Measurements from ENCODE around the gene CDAN1. TPM values are rescaled to one million over a fixed set of nuclear protein-coding genes. Genes with fewer than 3 reads are reported as not detected.
"Not testable (repeated sequence)": the region's sequence is repeated elsewhere in the genome, so short reads cannot be mapped to it uniquely, and the experiment has no call there.

Gene CDAN1
- total RNA-seq, 2 experiments from 2014 or later: 23.2 to 24.7 TPM

DNA sequence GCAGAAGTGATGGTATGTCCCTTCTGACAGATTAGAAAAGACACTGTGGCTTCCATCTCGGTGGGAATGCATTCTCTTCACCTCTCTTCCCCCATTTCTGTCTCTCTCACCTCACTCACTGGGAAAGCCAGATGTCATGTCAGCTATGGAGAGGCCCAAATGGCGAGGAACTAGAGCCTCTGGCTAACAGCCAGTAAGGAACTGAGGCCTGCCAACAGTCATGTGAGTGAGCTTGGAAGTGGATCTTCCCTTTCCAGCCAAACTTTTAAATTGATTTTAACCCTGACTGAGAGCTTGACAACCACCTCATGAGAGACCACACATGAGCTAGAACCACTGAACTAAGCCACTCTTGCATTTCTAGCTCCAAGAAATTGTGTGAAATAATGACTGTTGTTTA, 35.2 kb upstream of the CDAN1 start:
- H3K4me3 ChIP-seq (ENCODE audit: low read length): no peak overlapping the region
- no peaks in the 10 kb centered on the region for H3K4me1 ChIP-seq (ENCODE audit: insufficient read depth, low read length)
- Mint-ChIP-seq H3K27ac (no peak overlapping the region), H3K27me3 (no peaks in the 10 kb centered on the region), H3K4me1 (ENCODE audit: low read depth) (no peaks in the 10 kb centered on the region), H3K4me3 (no peak overlapping the region), H3K36me3 (ENCODE audit: low read depth) (peaks cover 94% of the 10 kb centered on the region), H3K9me3 (peaks cover 3% of the 10 kb centered on the region)
- no peak for DNase-seq
- H3K27me3 ChIP-seq (ENCODE audit: control insufficient read depth in 1 of 2, insufficient read depth in 2 of 2, low read length in 2 of 2): no peaks in the 10 kb centered on the region
- POLR2A ChIA-PET: no interaction called here
- TF ChIP-seq, protein P1, sequence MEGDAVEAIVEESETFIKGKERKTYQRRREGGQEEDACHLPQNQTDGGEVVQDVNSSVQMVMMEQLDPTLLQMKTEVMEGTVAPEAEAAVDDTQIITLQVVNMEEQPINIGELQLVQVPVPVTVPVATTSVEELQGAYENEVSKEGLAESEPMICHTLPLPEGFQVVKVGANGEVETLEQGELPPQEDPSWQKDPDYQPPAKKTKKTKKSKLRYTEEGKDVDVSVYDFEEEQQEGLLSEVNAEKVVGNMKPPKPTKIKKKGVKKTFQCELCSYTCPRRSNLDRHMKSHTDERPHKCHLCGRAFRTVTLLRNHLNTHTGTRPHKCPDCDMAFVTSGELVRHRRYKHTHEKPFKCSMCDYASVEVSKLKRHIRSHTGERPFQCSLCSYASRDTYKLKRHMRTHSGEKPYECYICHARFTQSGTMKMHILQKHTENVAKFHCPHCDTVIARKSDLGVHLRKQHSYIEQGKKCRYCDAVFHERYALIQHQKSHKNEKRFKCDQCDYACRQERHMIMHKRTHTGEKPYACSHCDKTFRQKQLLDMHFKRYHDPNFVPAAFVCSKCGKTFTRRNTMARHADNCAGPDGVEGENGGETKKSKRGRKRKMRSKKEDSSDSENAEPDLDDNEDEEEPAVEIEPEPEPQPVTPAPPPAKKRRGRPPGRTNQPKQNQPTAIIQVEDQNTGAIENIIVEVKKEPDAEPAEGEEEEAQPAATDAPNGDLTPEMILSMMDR (IDR thresholded peaks at IDR 0.05): no peak
- CTCF ChIA-PET: interaction anchor here (0.9 kb wide), 1 partner anchor 16 kb away, joined by 3 read pairs; no protein-coding TSS in a partner anchor
- ATAC-seq (ENCODE audit: poor library complexity): no peak
- intact Hi-C loops (cut with DNase I, micrococcal nuclease): no loop called here
- no peak overlapping the region for H3K27ac ChIP-seq (ENCODE audit: low read depth in 1 of 2, low read length in 2 of 2)
- no peaks in the 10 kb centered on the region for H3K9me3 ChIP-seq (ENCODE audit: control insufficient read depth in 1 of 2, insufficient read depth in 1 of 2, low read length in 2 of 2)
- H3K36me3 ChIP-seq (ENCODE audit: insufficient read depth, low read length): peaks cover 35% of the 10 kb centered on the region

DNA sequence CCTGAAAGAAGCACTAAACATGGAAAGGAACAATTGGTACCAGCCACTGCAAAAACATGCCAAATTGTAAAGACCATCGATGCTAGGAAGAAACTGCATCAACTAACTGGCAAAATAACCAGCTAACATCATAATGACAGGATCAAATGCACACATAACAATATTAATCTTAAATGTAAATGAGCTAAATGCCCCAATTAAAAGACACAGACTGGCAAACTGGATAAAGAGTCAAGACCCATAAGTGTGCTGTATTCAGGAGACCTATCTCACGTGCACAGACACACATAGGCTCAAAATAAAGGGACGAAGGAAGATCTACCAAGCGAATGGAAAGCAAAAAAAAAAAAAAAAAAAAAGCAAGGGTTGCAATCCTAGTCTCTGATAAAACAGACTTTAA, 29.2 kb upstream of the CDAN1 start:
- H3K36me3 ChIP-seq (ENCODE audit: insufficient read depth, low read length); H3K4me1 ChIP-seq (ENCODE audit: insufficient read depth, low read length); H3K9me3 ChIP-seq (ENCODE audit: control insufficient read depth in 1 of 2, insufficient read depth in 1 of 2, low read length in 2 of 2); intact Hi-C loops (cut with DNase I, micrococcal nuclease); H3K4me1 Mint-ChIP-seq (ENCODE audit: low read depth); H3K4me3 ChIP-seq (ENCODE audit: low read length); H3K27me3 ChIP-seq (ENCODE audit: control insufficient read depth in 1 of 2, insufficient read depth in 2 of 2, low read length in 2 of 2); H3K4me3 Mint-ChIP-seq; DNase-seq; H3K27me3 Mint-ChIP-seq; ATAC-seq (ENCODE audit: poor library complexity); H3K27ac Mint-ChIP-seq; H3K27ac ChIP-seq (ENCODE audit: low read depth in 1 of 2, low read length in 2 of 2); POLR2A ChIA-PET: not testable (repeated sequence)
- CTCF ChIA-PET: interaction anchor here (0.7 kb wide), 1 partner anchor 160 kb away, joined by 3 read pairs; no protein-coding TSS in a partner anchor
- Mint-ChIP-seq H3K36me3 (ENCODE audit: low read depth) (peaks cover 95% of the 10 kb centered on the region), H3K9me3 (peaks cover 16% of the 10 kb centered on the region)

DNA sequence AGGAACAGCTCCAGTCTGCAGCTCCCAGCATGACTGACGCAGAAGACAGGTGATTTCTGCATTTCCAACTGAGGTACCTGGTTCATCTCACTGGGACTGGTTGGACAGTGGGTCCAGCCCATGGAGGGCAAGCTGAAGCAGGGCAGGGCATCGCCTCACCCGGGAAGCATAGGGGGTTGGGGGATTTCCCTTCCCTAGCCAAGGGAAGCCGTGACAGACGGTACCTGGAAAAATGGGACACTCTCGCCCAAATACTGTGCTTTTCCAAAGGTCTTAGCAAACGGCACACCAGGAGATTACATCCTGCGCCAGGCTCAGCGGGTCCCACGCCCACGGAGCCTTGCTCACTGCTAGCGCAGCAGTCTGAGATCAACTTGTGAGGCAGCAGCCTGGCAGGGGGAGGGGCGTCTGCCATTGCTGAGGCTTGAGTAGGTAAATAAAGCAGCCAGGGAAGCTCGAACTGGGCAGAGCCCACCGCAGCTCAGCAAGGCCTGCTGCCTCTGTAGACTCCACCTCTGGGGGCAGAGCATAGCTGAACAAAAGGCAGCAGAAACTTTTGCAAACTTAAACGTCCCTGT, 27.3 kb upstream of the CDAN1 start:
- H3K27me3 ChIP-seq (ENCODE audit: control insufficient read depth in 1 of 2, insufficient read depth in 2 of 2, low read length in 2 of 2); ATAC-seq (ENCODE audit: poor library complexity); POLR2A ChIA-PET; H3K27ac ChIP-seq (ENCODE audit: low read depth in 1 of 2, low read length in 2 of 2); H3K4me3 Mint-ChIP-seq; CTCF ChIA-PET; DNase-seq; intact Hi-C loops (cut with DNase I, micrococcal nuclease); H3K4me1 ChIP-seq (ENCODE audit: insufficient read depth, low read length); H3K36me3 ChIP-seq (ENCODE audit: insufficient read depth, low read length); H3K27ac Mint-ChIP-seq; H3K27me3 Mint-ChIP-seq; H3K4me1 Mint-ChIP-seq (ENCODE audit: low read depth); H3K4me3 ChIP-seq (ENCODE audit: low read length): not testable (repeated sequence)
- H3K9me3 ChIP-seq (ENCODE audit: control insufficient read depth in 1 of 2, insufficient read depth in 1 of 2, low read length in 2 of 2): peaks cover 12 to 16% of the 10 kb centered on the region in 2 experiments
- Mint-ChIP-seq H3K36me3 (ENCODE audit: low read depth) (peaks cover 95% of the 10 kb centered on the region), H3K9me3 (peaks cover 20% of the 10 kb centered on the region)

DNA sequence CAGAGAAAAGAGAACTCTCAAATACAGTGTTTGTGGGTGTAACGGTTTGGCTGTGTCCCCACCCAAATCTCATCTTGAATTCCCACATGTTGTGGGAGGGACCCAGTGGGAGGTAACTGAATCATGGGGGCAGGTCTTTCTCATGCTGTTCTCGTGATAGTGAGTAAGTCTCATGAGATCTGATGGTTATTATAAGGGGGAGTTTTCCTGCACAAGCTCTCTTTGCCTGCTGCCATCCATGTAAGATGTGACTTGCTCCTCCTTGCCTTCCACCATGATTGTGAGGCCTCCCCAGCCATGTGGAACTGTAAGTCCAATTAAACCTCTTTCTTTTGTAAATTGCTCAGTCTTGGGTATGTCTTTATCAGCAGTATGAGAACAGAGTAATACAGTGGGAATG, 24.9 kb upstream of the CDAN1 start:
- not testable (repeated sequence) for H3K27ac Mint-ChIP-seq
- peaks cover 72% of the 10 kb centered on the region for H3K36me3 Mint-ChIP-seq (ENCODE audit: low read depth)

More for the DNA sequence above, 24.9 kb upstream of the CDAN1 start:
- H3K4me3 ChIP-seq (ENCODE audit: low read length); H3K4me1 Mint-ChIP-seq (ENCODE audit: low read depth); POLR2A ChIA-PET; H3K27me3 Mint-ChIP-seq; H3K4me1 ChIP-seq (ENCODE audit: insufficient read depth, low read length); CTCF ChIA-PET; H3K27me3 ChIP-seq (ENCODE audit: control insufficient read depth in 1 of 2, insufficient read depth in 2 of 2, low read length in 2 of 2); H3K27ac ChIP-seq (ENCODE audit: low read depth in 1 of 2, low read length in 2 of 2); H3K4me3 Mint-ChIP-seq; DNase-seq; ATAC-seq (ENCODE audit: poor library complexity); intact Hi-C loops (cut with DNase I, micrococcal nuclease); H3K36me3 ChIP-seq (ENCODE audit: insufficient read depth, low read length): not testable (repeated sequence)
- peaks cover 20% of the 10 kb centered on the region for H3K9me3 Mint-ChIP-seq
- peaks cover 14 to 16% of the 10 kb centered on the region in 2 experiments for H3K9me3 ChIP-seq (ENCODE audit: control insufficient read depth in 1 of 2, insufficient read depth in 1 of 2, low read length in 2 of 2)
